ENCODE measurements around the gene PAOX. TPM values are rescaled to one million over a fixed set of nuclear protein-coding genes. Genes with fewer than 3 reads are reported as not detected.

The PAOX gene
- total and polyA plus RNA-seq, 2 of the 13 experiments (the other 11 are each of a cell fraction or from before 2014, with no cell fraction given) = 0.49 to 0.77 TPM

GRCh38 chr10:133373174-133374090 lies 5.6 kb upstream of the PAOX start, which contains the start of gene ECHS1 (continued):
- TF ChIP-seq ZNF496 (CRISPR knock-in tag; IDR thresholded peaks at IDR 0.05; ENCODE audit: insufficient replicate concordance) (no peak), ZNF350 (CRISPR knock-in tag; IDR thresholded peaks at IDR 0.05; ENCODE audit: borderline replicate concordance, low read depth) (no peak), KDM2A (CRISPR knock-in tag; IDR thresholded peaks at IDR 0.05; ENCODE audit: borderline replicate concordance, low read depth) (peak; percentile 72; the same call in 1 of the 2 replicates), ATF7-NPFF (CRISPR knock-in tag; IDR thresholded peaks at IDR 0.05; ENCODE audit: low read depth) (peak; percentile 59; the same call in 1 of the 2 replicates), ZFY (CRISPR knock-in tag; IDR thresholded peaks at IDR 0.05) (peak; percentile 75), ZFP37 (CRISPR knock-in tag; IDR thresholded peaks at IDR 0.05; ENCODE audit: borderline replicate concordance) (no peak), NR2C2 (CRISPR knock-in tag; IDR thresholded peaks at IDR 0.05; ENCODE audit: borderline replicate concordance) (peak; percentile 46; the same call in 1 of the 2 replicates), KAT8 (CRISPR knock-in tag; IDR thresholded peaks at IDR 0.05) (peak; percentile 71; the same call in 1 of the 2 replicates), TFDP2 (CRISPR knock-in tag; IDR thresholded peaks at IDR 0.05) (peak; percentile 54; the same call in 1 of the 2 replicates), POLR2AphosphoS5 (IDR thresholded peaks at IDR 0.05; ENCODE audit: low read depth, low read length) (peak; percentile 92), CSRNP1 (CRISPR knock-in tag; IDR thresholded peaks at IDR 0.05) (peak; percentile 81; the same call in 1 of the 2 replicates), TFDP1 (CRISPR knock-in tag; IDR thresholded peaks at IDR 0.05; ENCODE audit: borderline replicate concordance) (peak; percentile 51; the same call in 1 of the 2 replicates), GATA4 (IDR thresholded peaks at IDR 0.05; ENCODE audit: borderline replicate concordance, low read depth) (0 out of 2 replicates have a peak, but pooled peaks have one; percentile 68), HDAC1 (CRISPR knock-in tag; IDR thresholded peaks at IDR 0.05) (peak; percentile 42; the same call in 1 of the 2 replicates), ARID4A (CRISPR knock-in tag; IDR thresholded peaks at IDR 0.05; ENCODE audit: borderline replicate concordance) (peak; percentile 86), CCDC6 (CRISPR knock-in tag; IDR thresholded peaks at IDR 0.05) (no peak), DR1 (CRISPR knock-in tag; IDR thresholded peaks at IDR 0.05) (peak; percentile 95), SALL1 (CRISPR knock-in tag; IDR thresholded peaks at IDR 0.05) (peak; percentile 62), PHF20 (CRISPR knock-in tag; IDR thresholded peaks at IDR 0.05) (peak; percentile 58; the same call in 1 of the 2 replicates), ARHGAP35 (CRISPR knock-in tag; IDR thresholded peaks at IDR 0.05; ENCODE audit: borderline replicate concordance) (no peak)

Data from HepG2 (cell line).